Sigmoid colon (tissue), 7 donors: ENCODE measurements around the gene FAM161A. TPM values are rescaled to one million over a fixed set of nuclear protein-coding genes. Genes with fewer than 3 reads are reported as not detected.
"Not testable (repeated sequence)": the region's sequence is repeated elsewhere in the genome, so short reads cannot be mapped to it uniquely, and the experiment has no call there.

Experiments used
- DNase-seq: peaks from one replicate; pipeline ENCODE4 v3.0.0-alpha.2; 2019
- H3K27ac ChIP-seq, 4 donors: fragments of 200-600 bp; sonication (generic); one replicate each; pipeline ENCODE4 v1.5.1; 2016 to 2019; ENCODE audit warnings: mild to moderate bottlenecking in 1 of 4
- H3K27me3 ChIP-seq, 3 donors: fragments of 200-600 bp; sonication (generic); one replicate each; pipeline ENCODE4 v1.5.1; 2019; ENCODE audit warnings: mild to moderate bottlenecking in 1 of 3
- H3K36me3 ChIP-seq, 4 donors: fragments of 200-600 bp; sonication (generic); one replicate each; pipeline ENCODE4 v1.5.1; 2016 to 2019
- H3K4me1 ChIP-seq, 4 donors: fragments of 200-600 bp; sonication (generic); one replicate each; pipeline ENCODE4 v1.5.1; 2017 to 2019
- H3K4me3 ChIP-seq, 4 donors: fragments of 200-600 bp; sonication (generic); one replicate each; pipeline ENCODE4 v1.5.1; 2017 to 2019; ENCODE audit warnings: mild to moderate bottlenecking in 2 of 4, moderate library complexity in 1 of 4
- H3K9me3 ChIP-seq, 4 donors: fragments of 200-600 bp in 3 of 4; sonication (generic) in 3 of 4; one replicate each; pipeline versions ENCODE4 v1.5.1 to v1.6.1; 2013 to 2019
- EP300 ChIP-seq, 4 donors: sonication (generic); formaldehyde crosslinking; IDR thresholded peaks; one replicate each; pipeline ENCODE4 v1.6.1; 2017; ENCODE audit warnings: antibody characterized with exemption in 4 of 4
- POLR2A ChIP-seq, 2 donors: fragments of 450-650 bp; IDR thresholded peaks; one replicate each; pipeline ENCODE4 v1.6.1; 2016; ENCODE audit warnings: antibody characterized with exemption in 2 of 2, mild to moderate bottlenecking in 2 of 2, moderate library complexity in 2 of 2
- POLR2AphosphoS5 ChIP-seq, 4 donors: sonication (generic); formaldehyde crosslinking; IDR thresholded peaks; one replicate each; pipeline ENCODE4 v1.6.1; 2017; ENCODE audit warnings: antibody characterized with exemption in 4 of 4
- WGBS, 2 donors: extraction: QIAGEN DNeasy Blood & Tissue Kit; methylation state at CpG; one replicate each; pipeline ENCODE4 v1.1.7; 2013; 5-methylcytosine and 5-hydroxymethylcytosine counted together
- intact Hi-C: fragments of 100-400 bp; cut with DNase I; formaldehyde crosslinking; loops from one replicate; pipeline ENCODE4 v1.15.1; 2023
- polyA plus RNA-seq, 3 donors: library from polyadenylated mRNA; stranded (reverse); fragments of 200-250 nt; gene quantifications; one replicate each; pipeline ENCODE4 v1.2.3, GENCODE V29; 2013
- total RNA-seq, 4 donors: library from RNA; depleted of rRNA; stranded (reverse); fragments of >200 nt; gene quantifications; one replicate each; pipeline ENCODE4 v1.1.0, GENCODE V29; 2016
- TF ChIP-seq, protein P1 (sequence below), 4 experiments: fragments of 450-650 bp in 3 of 4; fragments of 200-600 bp in 1 of 4; IDR thresholded peaks; one replicate each; pipeline ENCODE4 v1.5.1; 2016 to 2019; ENCODE audit warnings: antibody characterized with exemption in 4 of 4, mild to moderate bottlenecking in 3 of 4, moderate library complexity in 2 of 4
- donor health status: healthy with polysubstance abuse.
- donor health status: Bipolar disorder and iron deficiency.
- donor health status: healthy.

Gene FAM161A
- total and polyA plus RNA-seq, 7 donors: 0.46 to 4.1 (median 1.8) TPM

- H3K4me3 ChIP-seq: peak overlapping the region; percentile 75 to 87 (median 82)
- peak overlapping the region; percentile 94 to 96 (median 96) for H3K27ac ChIP-seq
- WGBS, 2 donors: 0% methylated on average over 18 of the region's 18 CpGs
- TF ChIP-seq POLR2A (IDR thresholded peaks at IDR 0.05) (no peak), EP300 (IDR thresholded peaks at IDR 0.05) (no peak), POLR2AphosphoS5 (IDR thresholded peaks at IDR 0.05) (no peak)
- TF ChIP-seq, protein P1, sequence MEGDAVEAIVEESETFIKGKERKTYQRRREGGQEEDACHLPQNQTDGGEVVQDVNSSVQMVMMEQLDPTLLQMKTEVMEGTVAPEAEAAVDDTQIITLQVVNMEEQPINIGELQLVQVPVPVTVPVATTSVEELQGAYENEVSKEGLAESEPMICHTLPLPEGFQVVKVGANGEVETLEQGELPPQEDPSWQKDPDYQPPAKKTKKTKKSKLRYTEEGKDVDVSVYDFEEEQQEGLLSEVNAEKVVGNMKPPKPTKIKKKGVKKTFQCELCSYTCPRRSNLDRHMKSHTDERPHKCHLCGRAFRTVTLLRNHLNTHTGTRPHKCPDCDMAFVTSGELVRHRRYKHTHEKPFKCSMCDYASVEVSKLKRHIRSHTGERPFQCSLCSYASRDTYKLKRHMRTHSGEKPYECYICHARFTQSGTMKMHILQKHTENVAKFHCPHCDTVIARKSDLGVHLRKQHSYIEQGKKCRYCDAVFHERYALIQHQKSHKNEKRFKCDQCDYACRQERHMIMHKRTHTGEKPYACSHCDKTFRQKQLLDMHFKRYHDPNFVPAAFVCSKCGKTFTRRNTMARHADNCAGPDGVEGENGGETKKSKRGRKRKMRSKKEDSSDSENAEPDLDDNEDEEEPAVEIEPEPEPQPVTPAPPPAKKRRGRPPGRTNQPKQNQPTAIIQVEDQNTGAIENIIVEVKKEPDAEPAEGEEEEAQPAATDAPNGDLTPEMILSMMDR (IDR thresholded peaks at IDR 0.05): no peak
- DNase-seq: no peak
- no peaks in the 10 kb centered on the region for H3K9me3 ChIP-seq
- H3K27me3 ChIP-seq: no peaks in the 10 kb centered on the region
- intact Hi-C loops: loop anchor here (1.0 kb wide), 1 partner anchor 33 kb away; the partner anchor contains the start of gene FAM161A
- peaks cover 0 to 23% (median 17%) of the 10 kb centered on the region in 4 donors for H3K4me1 ChIP-seq
- H3K36me3 ChIP-seq: peaks cover 4 to 22% (median 10%) of the 10 kb centered on the region in 4 donors
Measured at GRCh38 chr2:61887717-61888266, 33.9 kb upstream of the FAM161A start.

DNA sequence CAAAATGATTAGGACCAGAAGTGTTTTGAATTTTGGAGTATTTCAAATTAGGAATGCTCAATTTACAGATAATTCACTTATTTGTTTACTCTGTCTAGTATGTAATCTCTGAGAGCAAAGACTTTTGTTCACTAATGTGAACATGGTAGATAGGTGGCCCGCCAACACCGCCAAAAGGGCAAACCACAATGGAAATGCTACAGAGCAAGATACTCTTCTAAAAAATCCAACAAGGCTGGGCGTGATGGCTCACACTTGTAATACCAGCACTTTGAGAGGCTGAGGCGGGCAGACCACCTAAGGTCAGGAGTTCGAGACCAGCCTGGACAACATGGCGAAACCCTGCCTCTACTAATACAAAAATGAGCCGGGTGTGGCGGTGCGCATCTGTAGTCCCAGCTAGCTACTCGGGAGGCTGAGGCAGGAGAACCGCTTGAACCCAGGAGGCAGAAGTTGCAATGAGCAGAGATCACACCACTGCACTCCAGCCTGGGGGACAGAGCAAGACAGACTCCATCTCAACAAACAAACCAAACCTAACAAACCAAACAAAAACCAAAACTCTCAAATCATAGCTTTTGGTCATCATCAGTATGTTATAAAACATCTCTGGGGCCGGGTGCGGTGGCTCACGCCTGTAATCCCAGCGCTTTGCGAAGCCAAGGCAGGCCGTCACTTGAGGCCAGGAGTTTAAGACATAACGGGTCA, 32.2 kb upstream of the FAM161A start:
- WGBS, 2 donors: 87 to 88% methylated on average over 18 of the region's 18 CpGs

DNA sequence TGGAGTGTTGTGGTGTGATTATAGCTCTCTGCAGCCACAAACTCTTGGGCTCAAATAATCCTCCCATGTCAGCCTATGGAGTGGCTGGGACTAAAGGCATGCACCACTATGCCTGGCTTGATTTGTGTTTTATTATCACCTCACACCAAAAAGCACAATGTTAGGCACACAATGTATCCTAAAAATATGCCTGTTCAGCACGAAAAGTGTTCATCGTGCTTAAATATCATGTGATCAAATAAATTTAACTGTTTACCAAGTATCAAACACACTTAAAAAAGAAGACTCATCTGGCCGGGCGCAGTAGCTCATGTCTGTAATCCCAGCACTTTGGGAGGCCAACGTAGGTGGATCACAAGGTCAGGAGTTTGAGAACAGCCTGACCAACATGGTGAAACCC, 29.0 kb upstream of the FAM161A start:
- Histone ChIP-seq H3K9me3 (no peaks in the 10 kb centered on the region), H3K27me3 (no peaks in the 10 kb centered on the region), H3K27ac (no peak overlapping the region), H3K4me1 (peaks cover 0 to 22% (median 17%) of the 10 kb centered on the region in 4 donors), H3K36me3 (peaks cover 4 to 70% (median 40%) of the 10 kb centered on the region in 4 donors), H3K4me3 (no peak overlapping the region)
- TF ChIP-seq EP300 (IDR thresholded peaks at IDR 0.05) (no peak), POLR2A (IDR thresholded peaks at IDR 0.05) (no peak), POLR2AphosphoS5 (IDR thresholded peaks at IDR 0.05) (no peak)
- TF ChIP-seq, protein P1 (IDR thresholded peaks at IDR 0.05): no peak
- DNase-seq: no peak
- 93 to 96% methylated on average over 5 of the region's 5 CpGs for WGBS, 2 donors
- intact Hi-C loops: no loop called here

More for the DNA sequence above, 32.2 kb upstream of the FAM161A start:
- Histone ChIP-seq H3K9me3 (no peaks in the 10 kb centered on the region), H3K27me3 (no peaks in the 10 kb centered on the region), H3K36me3 (peaks cover 4 to 38% (median 17%) of the 10 kb centered on the region in 4 donors), H3K4me3 (no peak overlapping the region), H3K4me1 (peaks cover 0 to 23% (median 17%) of the 10 kb centered on the region in 4 donors), H3K27ac (no peak overlapping the region)
- no peak for DNase-seq
- TF ChIP-seq POLR2AphosphoS5 (IDR thresholded peaks at IDR 0.05) (no peak), POLR2A (IDR thresholded peaks at IDR 0.05) (no peak), EP300 (IDR thresholded peaks at IDR 0.05) (no peak)
- TF ChIP-seq, protein P1 (IDR thresholded peaks at IDR 0.05): no peak
- intact Hi-C loops: no loop called here

DNA sequence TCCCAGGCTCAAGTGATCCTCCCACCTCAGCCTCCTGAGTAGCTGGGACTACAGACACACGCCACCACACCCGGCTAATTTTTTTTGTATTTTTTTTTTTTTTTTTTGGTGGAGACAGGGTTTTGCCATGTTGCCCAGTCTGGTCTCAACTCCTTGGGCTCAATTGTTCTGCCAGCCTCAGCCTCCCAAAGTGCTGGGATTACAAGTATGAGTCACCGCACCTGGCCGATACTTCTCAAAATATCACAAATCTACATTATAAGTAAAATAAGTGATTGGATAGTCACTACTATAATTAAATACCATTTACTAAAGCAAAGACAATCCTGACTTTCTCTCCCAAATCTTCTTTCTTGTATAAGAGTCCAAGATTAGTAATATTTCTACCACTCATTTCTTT, 25.5 kb upstream of the FAM161A start:
- H3K4me1 ChIP-seq, H3K4me3 ChIP-seq, H3K9me3 ChIP-seq, H3K27ac ChIP-seq, intact Hi-C loops, DNase-seq, H3K27me3 ChIP-seq: not testable (repeated sequence)
- H3K36me3 ChIP-seq: peaks cover 12 to 99% (median 56%) of the 10 kb centered on the region in 4 donors
- WGBS, 2 donors: 95 to 97% methylated on average over 4 of the region's 4 CpGs

DNA sequence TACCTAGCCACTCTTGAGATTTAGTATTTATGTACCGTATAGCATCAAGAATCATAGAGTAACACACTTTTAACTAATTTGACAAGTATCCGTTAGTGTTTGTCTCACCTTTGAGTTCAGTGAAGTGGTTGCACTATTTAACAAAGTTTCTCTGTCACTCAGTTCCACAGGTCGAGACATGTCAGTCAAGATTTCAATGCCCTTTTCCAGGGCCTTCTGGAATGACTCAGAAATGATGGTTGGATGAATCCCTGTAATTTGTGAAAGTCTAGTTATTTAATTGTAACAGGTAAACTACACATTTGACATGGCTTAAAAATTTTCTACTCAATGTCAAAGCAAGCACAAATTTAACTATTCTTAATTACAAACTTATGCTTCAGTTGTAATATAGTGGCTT, 24.9 kb upstream of the FAM161A start:
- H3K4me1 ChIP-seq: no peaks in the 10 kb centered on the region
- no peaks in the 10 kb centered on the region for H3K9me3 ChIP-seq
- DNase-seq: no peak
- no peak for TF ChIP-seq POLR2AphosphoS5 (IDR thresholded peaks at IDR 0.05)
- WGBS, 2 donors: 94 to 96% methylated on average over 3 of the region's 3 CpGs
- peaks cover 12 to 99% (median 58%) of the 10 kb centered on the region in 4 donors for H3K36me3 ChIP-seq
- H3K27ac ChIP-seq: no peak overlapping the region
- H3K4me3 ChIP-seq: no peak overlapping the region
- intact Hi-C loops: no loop called here
- no peaks in the 10 kb centered on the region for H3K27me3 ChIP-seq
